Nephron progenitor cell (in vitro differentiated cells): ENCODE data around the gene KRTCAP2.
"Not testable (repeated sequence)": the region's sequence is repeated elsewhere in the genome, so short reads cannot be mapped to it uniquely, and the experiment has no call there.

ENCODE experiments used
- DNase-seq: peaks from one replicate; pipeline ENCODE4 v3.0.0; 2021
- H3K27ac Mint-ChIP-seq: 2 replicates; pipeline ENCODE4 v1.8.0; 2021; ENCODE audit warnings: mild to moderate bottlenecking, moderate library complexity, mixed read lengths
- H3K27me3 Mint-ChIP-seq: 2 replicates; pipeline ENCODE4 v1.8.0; 2021; ENCODE audit warnings: mild to moderate bottlenecking, low read depth, mixed read lengths; ENCODE audit not compliant: poor library complexity
- H3K36me3 Mint-ChIP-seq: 2 replicates; pipeline ENCODE4 v1.8.0; 2021; ENCODE audit warnings: low read depth, mixed read lengths
- H3K4me1 Mint-ChIP-seq: 2 replicates; pipeline ENCODE4 v1.8.0; 2021; ENCODE audit warnings: mixed read lengths
- H3K4me3 Mint-ChIP-seq: 2 replicates; pipeline ENCODE4 v1.8.0; 2021; ENCODE audit warnings: mild to moderate bottlenecking, moderate library complexity, mixed read lengths
- H3K9me3 Mint-ChIP-seq: 2 replicates; pipeline ENCODE4 v1.8.0; 2021; ENCODE audit warnings: mild to moderate bottlenecking, moderate library complexity, mixed read lengths
- CTCF ChIP-seq: fragments of 200-600 bp; sonication (generic); IDR thresholded peaks from 2 replicates; pipeline ENCODE4 v1.5.0; 2021; ENCODE audit warnings: antibody characterized with exemption

KRTCAP2 gene

DNA sequence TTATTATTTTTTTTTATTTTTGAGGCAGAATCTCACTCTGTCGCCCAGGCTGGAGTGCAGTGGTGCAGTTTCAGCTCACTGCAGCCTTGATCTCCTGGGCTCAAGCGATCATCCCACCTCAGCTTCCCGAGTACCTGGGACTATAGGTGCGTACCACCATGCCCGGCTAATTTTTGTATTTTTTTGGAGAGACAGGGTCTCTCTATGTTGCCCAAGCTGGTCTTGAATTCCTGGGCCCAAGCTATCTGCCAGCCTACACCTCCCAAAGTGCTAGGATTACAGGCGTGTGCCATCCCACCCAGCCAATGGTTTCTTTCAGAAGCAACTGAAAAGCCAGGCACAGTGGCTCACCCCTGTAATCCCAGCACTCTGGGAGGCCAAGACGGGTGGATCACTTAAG is 2.3 kb downstream of the KRTCAP2 start:
- Mint-ChIP-seq H3K4me3 (no peak overlapping the region), H3K4me1 (peaks cover 62% of the 10 kb centered on the region)
- TF ChIP-seq CTCF: no peak

DNA sequence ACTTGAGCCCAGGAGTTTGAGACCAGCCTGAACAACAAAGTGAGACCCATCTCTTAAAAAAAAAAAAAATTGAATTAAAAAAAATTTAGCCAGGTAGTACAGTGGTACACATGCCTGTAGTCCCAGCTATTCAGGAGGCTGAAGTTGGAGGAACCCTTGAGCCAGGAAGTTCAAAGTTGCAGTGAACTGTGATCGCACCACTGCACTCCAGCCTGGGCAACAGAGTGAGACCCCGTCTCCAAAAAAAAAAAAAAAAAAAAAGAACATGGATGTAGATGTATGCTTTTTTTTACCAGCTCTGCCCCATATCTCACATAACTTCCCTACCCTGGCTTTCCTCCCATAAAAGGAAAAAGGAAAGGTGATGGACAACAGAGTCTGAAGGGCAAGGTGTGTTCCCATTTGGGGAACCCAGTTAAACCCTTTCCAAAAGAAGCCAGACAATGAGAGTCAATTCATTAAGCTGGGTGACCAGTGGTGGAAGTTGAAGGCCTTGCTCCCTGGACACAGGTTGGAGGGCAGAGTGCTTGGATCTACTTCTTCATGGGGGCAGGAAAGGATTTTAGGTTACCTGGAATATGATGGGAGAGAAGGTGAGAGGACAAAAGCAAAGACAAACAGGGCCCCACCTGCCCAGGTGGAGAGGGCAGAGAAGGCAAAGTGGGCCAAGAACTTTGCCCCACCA is 2.9 kb downstream of the KRTCAP2 start:
- DNase-seq: no peak
- peak overlapping the region; percentile 44 for H3K4me3 Mint-ChIP-seq
- H3K27me3 Mint-ChIP-seq: peaks cover 10% of the 10 kb centered on the region

More for the DNA sequence above, 2.3 kb downstream of the KRTCAP2 start:
- H3K36me3 Mint-ChIP-seq: peaks cover 14% of the 10 kb centered on the region
- peaks cover 13% of the 10 kb centered on the region for H3K27me3 Mint-ChIP-seq
- H3K27ac Mint-ChIP-seq: no peak overlapping the region
- DNase-seq: no peak
- H3K9me3 Mint-ChIP-seq: peaks cover 2% of the 10 kb centered on the region

GRCh38 chr1:155169541-155169940 is 3.6 kb downstream of the KRTCAP2 start:
- no peak for TF ChIP-seq CTCF
- Mint-ChIP-seq H3K36me3 (peaks cover 14% of the 10 kb centered on the region), H3K4me3 (peak overlapping the region; percentile 11), H3K4me1 (peaks cover 54% of the 10 kb centered on the region), H3K27me3 (peaks cover 10% of the 10 kb centered on the region), H3K27ac (no peak overlapping the region), H3K9me3 (peaks cover 6% of the 10 kb centered on the region)
- no peak for DNase-seq

More for the DNA sequence above, 2.9 kb downstream of the KRTCAP2 start:
- peaks cover 14% of the 10 kb centered on the region for H3K36me3 Mint-ChIP-seq
- TF ChIP-seq CTCF: no peak
- peaks cover 61% of the 10 kb centered on the region for H3K4me1 Mint-ChIP-seq
- peaks cover 6% of the 10 kb centered on the region for H3K9me3 Mint-ChIP-seq
- no peak overlapping the region for H3K27ac Mint-ChIP-seq

DNA sequence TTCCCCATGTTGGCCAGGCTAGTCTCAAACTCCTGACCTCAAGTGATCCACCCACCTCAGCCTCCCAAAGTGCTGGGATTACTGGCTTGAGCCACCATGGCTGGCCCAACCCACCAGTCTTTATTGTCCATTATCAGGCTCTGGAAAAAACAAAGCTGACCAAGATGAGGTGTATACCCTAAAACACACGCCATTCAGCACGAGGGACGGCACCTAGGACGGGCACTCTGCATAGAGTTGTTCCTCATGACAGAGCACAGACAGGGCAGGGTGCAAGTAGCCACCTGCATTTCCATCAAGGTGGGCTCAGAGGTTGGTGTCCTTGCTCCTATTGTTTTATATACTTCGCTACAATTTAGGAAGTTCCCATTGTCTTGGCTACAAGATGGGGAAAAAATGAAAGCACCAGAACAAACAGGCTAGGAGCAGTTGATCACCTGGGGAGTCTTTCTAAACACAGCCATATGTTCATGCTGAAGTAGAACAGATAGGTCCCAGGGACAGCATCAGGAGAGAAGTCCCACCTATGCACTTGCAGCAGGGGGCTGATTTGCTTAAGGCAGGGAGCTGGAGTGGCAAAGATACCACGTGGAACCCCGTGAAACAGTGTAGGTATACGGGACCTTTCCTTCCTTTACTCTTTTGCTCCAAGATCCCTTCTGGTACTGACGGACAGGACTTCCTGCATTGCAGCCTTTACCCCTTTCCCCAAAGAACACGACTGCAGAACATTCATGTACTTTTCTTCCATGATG is 4.5 kb downstream of the KRTCAP2 start:
- Mint-ChIP-seq H3K27ac (no peak overlapping the region), H3K4me3 (no peak overlapping the region), H3K36me3 (peaks cover 14% of the 10 kb centered on the region), H3K27me3 (peaks cover 7% of the 10 kb centered on the region), H3K4me1 (peaks cover 45% of the 10 kb centered on the region), H3K9me3 (peaks cover 11% of the 10 kb centered on the region)
- DNase-seq: no peak
- no peak for TF ChIP-seq CTCF

- peaks cover 40% of the 10 kb centered on the region for H3K4me1 Mint-ChIP-seq
- not testable (repeated sequence) for H3K4me3 Mint-ChIP-seq, H3K27ac Mint-ChIP-seq
Observed at GRCh38 chr1:155168105-155168445, 5.0 kb downstream of the KRTCAP2 start.

DNA sequence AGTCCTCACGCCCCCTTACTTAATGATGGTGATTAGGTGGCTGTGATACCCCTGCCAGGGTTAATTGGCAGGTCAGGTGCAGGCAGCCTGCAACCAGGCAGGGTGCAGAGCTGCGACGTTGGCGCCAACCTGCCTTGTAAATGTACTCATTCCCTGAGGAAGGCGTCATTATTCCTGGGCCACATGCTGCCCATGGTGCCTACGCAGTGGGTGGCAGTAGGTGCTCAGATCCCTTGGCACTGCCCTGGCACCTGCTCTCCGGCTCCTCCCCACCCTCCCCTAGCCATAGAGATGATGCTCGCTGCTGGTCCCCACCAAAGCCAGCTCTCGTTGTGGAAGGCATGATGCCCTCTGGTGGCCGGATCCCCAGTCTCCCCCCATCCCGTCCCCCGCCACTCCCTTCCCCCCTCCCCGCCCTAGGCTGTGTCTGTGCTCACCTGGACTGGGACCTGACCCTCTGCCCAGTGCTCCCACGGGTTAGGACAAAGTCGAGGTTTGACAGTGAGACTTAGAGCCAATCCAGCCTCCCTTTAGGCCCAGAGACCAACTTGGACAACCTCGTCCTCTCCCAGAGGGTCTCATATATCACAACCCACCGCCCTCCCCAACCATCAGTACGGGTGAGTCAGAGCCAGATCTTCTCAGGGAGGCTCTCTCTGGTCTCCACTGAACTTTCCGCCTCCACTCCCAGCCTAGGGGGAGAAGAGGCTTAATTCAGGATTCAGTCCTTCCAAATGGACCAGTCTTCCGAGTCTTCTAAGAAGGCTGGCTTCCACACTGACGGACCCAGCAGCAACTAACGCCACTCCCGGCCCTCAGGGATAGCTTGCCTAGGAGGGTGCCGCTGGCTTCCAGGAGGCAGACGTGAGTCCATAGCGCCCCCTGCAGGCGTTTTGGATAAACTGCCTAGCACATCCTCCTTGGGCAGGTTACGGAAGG is 5.7 kb downstream of the KRTCAP2 start:
- Mint-ChIP-seq H3K4me3 (peak overlapping the region; percentile 77), H3K36me3 (peaks cover 14% of the 10 kb centered on the region), H3K27ac (peak overlapping the region; percentile 85), H3K9me3 (peaks cover 11% of the 10 kb centered on the region), H3K4me1 (peaks cover 37% of the 10 kb centered on the region), H3K27me3 (no peaks in the 10 kb centered on the region)
- peak; percentile 91 for DNase-seq
- peak; percentile 79 for TF ChIP-seq CTCF

More at GRCh38 chr1:155168105-155168445, 5.0 kb downstream of the KRTCAP2 start:
- peaks cover 11% of the 10 kb centered on the region for H3K9me3 Mint-ChIP-seq
- not testable (repeated sequence) for H3K27me3 Mint-ChIP-seq, DNase-seq
- peaks cover 14% of the 10 kb centered on the region for H3K36me3 Mint-ChIP-seq
